ENCODE results near the gene TP53I11. TPM values are rescaled to one million over a fixed set of nuclear protein-coding genes. Genes with fewer than 3 reads are reported as not detected.

The TP53I11 gene
- total RNA-seq, 4 donors from 2014 or later, result 5.4 to 17.2 (median 12.8) TPM

DNA sequence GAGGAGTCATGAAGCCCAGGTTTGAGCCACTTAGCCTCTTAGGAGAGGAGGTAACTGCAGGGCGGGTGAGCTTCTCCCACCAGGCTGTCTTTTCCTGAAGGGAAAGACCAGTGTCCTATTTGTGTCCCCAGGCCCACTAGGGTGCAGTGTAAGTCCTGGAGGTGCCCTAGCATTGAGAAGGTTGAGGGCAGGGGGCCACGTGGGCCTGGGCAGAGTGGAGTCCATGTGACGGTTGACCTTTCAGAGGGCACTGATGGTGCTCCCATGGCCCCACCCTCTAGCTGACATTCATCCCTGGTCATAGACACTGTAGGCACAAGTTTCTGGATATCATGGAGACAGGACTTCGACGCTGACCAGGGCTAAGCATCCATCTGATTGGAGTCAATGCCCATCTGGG lies 44.1 kb upstream of the TP53I11 start:
- intact Hi-C loops (cut with DNase I; ENCODE audit: low total_unique reads), result no loop called here
- in situ Hi-C loops (cut with MboI; ENCODE audit: low sequenced_read_pairs in 4 of 4), result no loop called here
- H3K9me3 ChIP-seq, result no peaks in the 10 kb centered on the region
- H3K27ac ChIP-seq, result no peak overlapping the region
- H3K27me3 ChIP-seq, result no peaks in the 10 kb centered on the region
- no peaks in the 10 kb centered on the region for H3K36me3 ChIP-seq
- no peak for ATAC-seq
- H3K4me3 ChIP-seq, result no peak overlapping the region
- no peak for DNase-seq
- H3K4me1 ChIP-seq, result peaks cover 10 to 23% of the 10 kb centered on the region in 2 donors
- TF ChIP-seq POLR2A (IDR thresholded peaks at IDR 0.05), result no peak
- TF ChIP-seq, protein P1, sequence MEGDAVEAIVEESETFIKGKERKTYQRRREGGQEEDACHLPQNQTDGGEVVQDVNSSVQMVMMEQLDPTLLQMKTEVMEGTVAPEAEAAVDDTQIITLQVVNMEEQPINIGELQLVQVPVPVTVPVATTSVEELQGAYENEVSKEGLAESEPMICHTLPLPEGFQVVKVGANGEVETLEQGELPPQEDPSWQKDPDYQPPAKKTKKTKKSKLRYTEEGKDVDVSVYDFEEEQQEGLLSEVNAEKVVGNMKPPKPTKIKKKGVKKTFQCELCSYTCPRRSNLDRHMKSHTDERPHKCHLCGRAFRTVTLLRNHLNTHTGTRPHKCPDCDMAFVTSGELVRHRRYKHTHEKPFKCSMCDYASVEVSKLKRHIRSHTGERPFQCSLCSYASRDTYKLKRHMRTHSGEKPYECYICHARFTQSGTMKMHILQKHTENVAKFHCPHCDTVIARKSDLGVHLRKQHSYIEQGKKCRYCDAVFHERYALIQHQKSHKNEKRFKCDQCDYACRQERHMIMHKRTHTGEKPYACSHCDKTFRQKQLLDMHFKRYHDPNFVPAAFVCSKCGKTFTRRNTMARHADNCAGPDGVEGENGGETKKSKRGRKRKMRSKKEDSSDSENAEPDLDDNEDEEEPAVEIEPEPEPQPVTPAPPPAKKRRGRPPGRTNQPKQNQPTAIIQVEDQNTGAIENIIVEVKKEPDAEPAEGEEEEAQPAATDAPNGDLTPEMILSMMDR (IDR thresholded peaks at IDR 0.05 in 4 of 5, conservative IDR thresholded peaks at IDR 0.05 in 1 of 5), result no peak

DNA sequence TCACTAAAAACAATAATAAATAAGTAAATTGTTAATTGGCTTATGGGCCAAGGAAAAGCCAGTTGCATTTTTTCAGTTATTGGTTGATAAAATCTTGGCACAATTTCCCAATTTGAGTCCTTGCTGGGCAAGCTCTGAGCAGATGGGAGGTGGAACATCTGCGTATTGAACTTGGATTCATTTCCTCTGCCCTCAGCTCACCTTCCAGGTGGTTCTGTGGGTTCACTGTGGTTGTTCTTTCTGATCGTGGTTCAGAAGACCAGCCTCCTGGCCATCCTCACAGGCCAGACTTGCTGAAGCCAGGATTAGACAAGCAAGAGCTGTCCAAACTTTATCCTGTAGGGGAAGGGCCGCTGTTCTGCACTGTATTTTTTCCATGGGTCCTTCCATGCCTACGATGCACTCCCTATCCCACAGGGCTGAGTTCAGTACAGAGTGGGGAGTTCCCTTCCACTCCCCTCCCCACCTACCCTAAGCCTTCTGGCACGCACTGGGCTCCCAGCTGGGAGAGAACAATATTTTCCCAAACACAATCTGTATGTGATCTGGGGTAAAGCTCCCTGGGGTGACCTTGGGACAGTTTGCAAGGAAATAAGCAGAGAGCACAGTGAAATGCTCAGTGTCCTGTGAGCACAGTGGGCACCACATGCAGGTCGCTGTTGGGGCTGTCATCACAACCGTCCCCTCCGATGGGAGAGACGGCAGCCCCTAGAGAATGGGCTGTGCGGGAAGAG lies 43.5 kb upstream of the TP53I11 start:
- Histone ChIP-seq H3K4me1 (peaks cover 10 to 23% of the 10 kb centered on the region in 2 donors), H3K9me3 (no peaks in the 10 kb centered on the region), H3K27me3 (no peaks in the 10 kb centered on the region), H3K36me3 (no peaks in the 10 kb centered on the region), H3K27ac (no peak overlapping the region), H3K4me3 (no peak overlapping the region)
- no peak for ATAC-seq
- TF ChIP-seq, protein P1 (IDR thresholded peaks at IDR 0.05 in 4 of 5, conservative IDR thresholded peaks at IDR 0.05 in 1 of 5), result no peak
- no peak for TF ChIP-seq POLR2A (IDR thresholded peaks at IDR 0.05)
- intact Hi-C loops (cut with DNase I; ENCODE audit: low total_unique reads) (no loop called here), in situ Hi-C loops (cut with MboI; ENCODE audit: low sequenced_read_pairs in 4 of 4) (no loop called here)
- DNase-seq, result no peak

DNA sequence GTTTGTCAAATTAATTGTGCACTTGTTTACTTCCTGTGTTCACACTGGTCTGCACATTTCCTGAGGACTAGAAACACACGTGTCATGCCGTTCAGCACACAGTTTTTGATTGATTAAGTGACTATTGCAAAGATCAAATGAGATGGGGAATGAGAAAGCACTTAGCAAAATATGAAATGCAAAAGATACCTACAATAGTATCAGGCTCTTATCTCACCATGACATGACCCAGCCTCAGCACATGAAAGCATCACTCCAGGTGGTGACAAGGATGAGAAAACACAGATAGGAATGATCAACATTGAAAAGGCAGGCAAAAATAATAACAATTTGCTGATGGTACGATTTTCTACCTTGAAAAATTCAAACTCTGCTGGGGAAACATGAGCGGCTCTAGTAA lies 42.1 kb upstream of the TP53I11 start:
- ATAC-seq (no peak), DNase-seq (no peak)
- H3K36me3 ChIP-seq, result no peaks in the 10 kb centered on the region
- peaks cover 10 to 20% of the 10 kb centered on the region in 2 donors for H3K4me1 ChIP-seq
- in situ Hi-C loops (cut with MboI; ENCODE audit: low sequenced_read_pairs in 4 of 4) (no loop called here), intact Hi-C loops (cut with DNase I; ENCODE audit: low total_unique reads) (no loop called here)
- TF ChIP-seq POLR2A (IDR thresholded peaks at IDR 0.05), result no peak
- TF ChIP-seq, protein P1 (IDR thresholded peaks at IDR 0.05 in 4 of 5, conservative IDR thresholded peaks at IDR 0.05 in 1 of 5), result no peak
- H3K9me3 ChIP-seq, result no peaks in the 10 kb centered on the region
- peak overlapping the region in 1 of 4 donors; percentile 59 for H3K27ac ChIP-seq
- no peaks in the 10 kb centered on the region for H3K27me3 ChIP-seq
- no peak overlapping the region for H3K4me3 ChIP-seq

DNA sequence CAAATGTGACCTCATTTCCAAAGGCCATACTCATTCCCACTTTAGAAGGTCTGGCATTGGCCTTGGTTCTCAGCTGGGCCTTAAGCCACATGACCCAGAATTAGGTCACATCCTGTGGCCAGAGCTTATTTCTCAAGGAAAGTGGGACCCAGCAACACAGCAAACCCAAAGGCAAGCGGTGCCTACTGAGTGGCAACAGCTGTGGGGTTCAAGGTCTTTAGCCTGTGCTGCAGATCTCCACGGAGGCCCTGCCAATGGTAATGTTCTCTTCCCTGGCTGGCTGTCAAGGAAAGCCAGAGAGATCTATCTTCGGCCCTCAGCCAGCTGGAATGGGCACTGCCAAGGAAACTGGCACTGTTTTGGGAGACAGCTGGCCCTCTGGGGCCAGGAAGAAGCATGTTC lies 41.5 kb upstream of the TP53I11 start:
- intact Hi-C loops (cut with DNase I; ENCODE audit: low total_unique reads), result no loop called here
- H3K4me1 ChIP-seq, result peaks cover 15 to 19% of the 10 kb centered on the region in 2 donors
- in situ Hi-C loops (cut with MboI; ENCODE audit: low sequenced_read_pairs in 4 of 4), result no loop called here
- H3K27ac ChIP-seq, result peak overlapping the region in 3 of 4 donors; percentile 36 to 70 (median 59)
- TF ChIP-seq, protein P1 (IDR thresholded peaks at IDR 0.05 in 4 of 5, conservative IDR thresholded peaks at IDR 0.05 in 1 of 5), result no peak
- TF ChIP-seq POLR2A (IDR thresholded peaks at IDR 0.05), result no peak
- H3K27me3 ChIP-seq, result no peaks in the 10 kb centered on the region
- H3K4me3 ChIP-seq, result no peak overlapping the region
- peak; percentile 59 to 78 for ATAC-seq
- DNase-seq, result peak in 1 of 2 donors; percentile 65
- no peaks in the 10 kb centered on the region for H3K36me3 ChIP-seq
- no peaks in the 10 kb centered on the region for H3K9me3 ChIP-seq

Measured in gastrocnemius medialis (tissue), 4 donors.